A673 (cell line): ENCODE results near the gene TRIM66. TPM values are rescaled to one million over a fixed set of nuclear protein-coding genes. Genes with fewer than 3 reads are reported as not detected.

ENCODE experiments used
- BruUV-seq: library from RNA; stranded (reverse); fragments of 400-500 nt; replicated peaks from 2 replicates; lab custom pipeline; 2021; lab: Mats Ljungman, UMichigan
- CTCF ChIA-PET: fragments of 300-600 bp; sonication (Branson Sonifier 250); formaldehyde crosslinking; loops from one replicate; lab custom pipeline; 2022; ENCODE audit warnings: antibody characterized with exemption; lab: Charles Lee
- POLR2A ChIA-PET: fragments of 300-600 bp; sonication (Branson Sonifier 250); formaldehyde crosslinking; loops from one replicate; lab custom pipeline; 2022; ENCODE audit warnings: antibody characterized with exemption; ENCODE audit not compliant: low non-redundant PET; lab: Charles Lee
- DNase-seq: peaks from one replicate; pipeline ENCODE4 v3.0.0-alpha.2; 2015; ENCODE audit warnings: low spot score
- H3K27ac ChIP-seq: fragments of 200-600 bp; sonication (generic); 2 replicates; pipeline ENCODE4 v1.5.1; 2016; ENCODE audit warnings: mixed run types, low read depth, mild to moderate bottlenecking, mixed read lengths, antibody characterized with exemption, low read length; ENCODE audit not compliant: poor library complexity, severe bottlenecking
- H3K27me3 ChIP-seq: fragments of 200-600 bp; sonication (generic); replicated peaks from 2 replicates; pipeline ENCODE4 v1.6.1; 2017; ENCODE audit warnings: mixed run types, low read depth, mild to moderate bottlenecking, mixed read lengths, antibody characterized with exemption, low read length; ENCODE audit not compliant: insufficient read depth, poor library complexity
- H3K36me3 ChIP-seq: fragments of 200-600 bp; sonication (generic); 2 replicates; pipeline ENCODE4 v1.6.1; 2016; ENCODE audit warnings: mixed run types, mild to moderate bottlenecking, mixed read lengths, antibody characterized with exemption, low read length; ENCODE audit not compliant: insufficient read depth, poor library complexity, severe bottlenecking
- H3K4me1 ChIP-seq: fragments of 200-600 bp; sonication (generic); 2 replicates; pipeline ENCODE4 v1.6.1; 2017; ENCODE audit warnings: mixed run types, mild to moderate bottlenecking, mixed read lengths, antibody characterized with exemption, low read length; ENCODE audit not compliant: insufficient read depth, poor library complexity, severe bottlenecking
- H3K4me3 ChIP-seq: fragments of 200-600 bp; sonication (generic); 2 replicates; pipeline ENCODE4 v1.5.1; 2016; ENCODE audit warnings: low read depth, mixed run types, mild to moderate bottlenecking, mixed read lengths, low read length; ENCODE audit not compliant: poor library complexity, severe bottlenecking
- H3K9me3 ChIP-seq: fragments of 200-600 bp; sonication (generic); 2 replicates; pipeline ENCODE4 v1.6.1; 2016; ENCODE audit warnings: mixed run types, low read depth, mild to moderate bottlenecking, mixed read lengths, antibody characterized with exemption, low read length; ENCODE audit not compliant: poor library complexity, severe bottlenecking
- CTCF ChIP-seq: fragments of 300-800, 200-600 bp; sonication (generic); conservative IDR thresholded peaks from 2 replicates; pipeline ENCODE4 v1.5.1; 2017; ENCODE audit warnings: low read depth, mild to moderate bottlenecking, antibody characterized with exemption, low read length, moderate library complexity, mixed read lengths
- EZH2 ChIP-seq: fragments of 200-600 bp; sonication (generic); IDR thresholded peaks from 2 replicates; pipeline ENCODE4 v1.6.1; 2017; ENCODE audit warnings: borderline replicate concordance, low read depth, mild to moderate bottlenecking, mixed read lengths, antibody characterized with exemption, low read length; ENCODE audit not compliant: poor library complexity, severe bottlenecking
- intact Hi-C: fragments of 100-400 bp; cut with micrococcal nuclease; formaldehyde crosslinking; loops from one replicate; pipeline ENCODE4 v1.10.0; 2022; ENCODE audit not compliant: unreplicated experiment
- total RNA-seq: library from RNA; stranded (reverse); gene quantifications from 2 replicates; pipeline ENCODE4 v1.2.3, GENCODE V29; 2021

TRIM66 gene
- total RNA-seq, 1 experiment from 2014 or later: 9.7 TPM

GRCh38 chr11:8720868-8721608, 38.6 kb upstream of the TRIM66 start:
- no peak overlapping the region for H3K4me3 ChIP-seq
- no peak for TF ChIP-seq CTCF
- no peak for TF ChIP-seq EZH2
- H3K9me3 ChIP-seq: no peaks in the 10 kb centered on the region
- no peaks in the 10 kb centered on the region for H3K36me3 ChIP-seq
- no peaks in the 10 kb centered on the region for H3K27me3 ChIP-seq
- DNase-seq: no peak
- H3K27ac ChIP-seq: no peak overlapping the region
- intact Hi-C loops: no loop called here
- BruUV-seq: no TSS peak
- POLR2A ChIA-PET: no interaction called here
- H3K4me1 ChIP-seq: peaks cover 25% of the 10 kb centered on the region
- CTCF ChIA-PET: no interaction called here

- POLR2A ChIA-PET: no interaction called here
- CTCF ChIA-PET: no interaction called here
- Histone ChIP-seq H3K4me3 (no peak overlapping the region), H3K27me3 (no peaks in the 10 kb centered on the region), H3K9me3 (no peaks in the 10 kb centered on the region), H3K36me3 (no peaks in the 10 kb centered on the region), H3K27ac (no peak overlapping the region), H3K4me1 (peaks cover 25% of the 10 kb centered on the region)
- no peak for DNase-seq
- no peak for TF ChIP-seq EZH2
- TF ChIP-seq CTCF: no peak
- BruUV-seq: no TSS peak
- intact Hi-C loops: no loop called here
Measured at GRCh38 chr11:8720352-8720751, 37.9 kb upstream of the TRIM66 start.

GRCh38 chr11:8719721-8720120, 37.3 kb upstream of the TRIM66 start:
- ChIA-PET POLR2A (no interaction called here), CTCF (no interaction called here)
- Histone ChIP-seq H3K27ac (no peak overlapping the region), H3K36me3 (no peaks in the 10 kb centered on the region), H3K4me3 (no peak overlapping the region), H3K27me3 (no peaks in the 10 kb centered on the region), H3K4me1 (peaks cover 25% of the 10 kb centered on the region), H3K9me3 (no peaks in the 10 kb centered on the region)
- DNase-seq: no peak
- intact Hi-C loops: no loop called here
- no TSS peak for BruUV-seq
- no peak for TF ChIP-seq CTCF
- TF ChIP-seq EZH2: no peak
